G401 (cell line): ENCODE measurements around the gene TSPYL6. TPM values are rescaled to one million over a fixed set of nuclear protein-coding genes. Genes with fewer than 3 reads are reported as not detected.

Experiments
- DNase-seq: peaks from one replicate; pipeline ENCODE4 v3.0.0-alpha.2; 2015; ENCODE audit warnings: low spot score
- in situ Hi-C: cut with HindIII; loops from 2 replicates; pipeline ENCODE4 v1.10.0; 2016; ENCODE audit warnings: low sequenced_read_pairs, mixed read lengths
- total RNA-seq: library from RNA; depleted of rRNA; stranded (reverse); fragments of >200 nt; shearing (Covaris generic); gene quantifications from 2 replicates; pipeline ENCODE4 v1.2.3, GENCODE V29; 2014

The TSPYL6 gene
- total RNA-seq, 1 experiment from 2014 or later = not detected

- no peak for DNase-seq
- in situ Hi-C loops = no loop called here
These were observed 3.6 kb upstream of the TSPYL6 start for GRCh38 chr2:54259413-54260240.

- in situ Hi-C loops = no loop called here
- DNase-seq = no peak
These were observed 2.1 kb upstream of the TSPYL6 start for GRCh38 chr2:54258166-54258565.

GRCh38 chr2:54255230-54256090, 569 bp downstream of the TSPYL6 start:
- in situ Hi-C loops = no loop called here

GRCh38 chr2:54254180-54254579, 1.8 kb downstream of the TSPYL6 start:
- in situ Hi-C loops = no loop called here
- no peak for DNase-seq

More at GRCh38 chr2:54255230-54256090, 569 bp downstream of the TSPYL6 start:
- no peak for DNase-seq

GRCh38 chr2:54249629-54250028, 6.4 kb downstream of the TSPYL6 start:
- no peak for DNase-seq
- in situ Hi-C loops = no loop called here

GRCh38 chr2:54247115-54247514, 8.9 kb downstream of the TSPYL6 start:
- no peak for DNase-seq
- in situ Hi-C loops = no loop called here

- in situ Hi-C loops = no loop called here
- DNase-seq = no peak
These were observed 15.2 kb downstream of the TSPYL6 start for GRCh38 chr2:54240515-54241469.

GRCh38 chr2:54239427-54239826, 16.6 kb downstream of the TSPYL6 start:
- in situ Hi-C loops = no loop called here
- DNase-seq = no peak

GRCh38 chr2:54237428-54237827, 18.6 kb downstream of the TSPYL6 start:
- in situ Hi-C loops = no loop called here
- no peak for DNase-seq

GRCh38 chr2:54233832-54234649, 22.0 kb downstream of the TSPYL6 start:
- no peak for DNase-seq
- in situ Hi-C loops = no loop called here

GRCh38 chr2:54228945-54229344, 27.1 kb downstream of the TSPYL6 start:
- DNase-seq = no peak
- in situ Hi-C loops = no loop called here

GRCh38 chr2:54227798-54228197, 28.2 kb downstream of the TSPYL6 start:
- in situ Hi-C loops = no loop called here
- DNase-seq = no peak

- no peak for DNase-seq
- in situ Hi-C loops = no loop called here
These were observed 29.8 kb downstream of the TSPYL6 start for GRCh38 chr2:54226260-54226659.

- in situ Hi-C loops = no loop called here
- no peak for DNase-seq
These were observed 31.0 kb downstream of the TSPYL6 start for GRCh38 chr2:54224997-54225396.

- DNase-seq = no peak
- in situ Hi-C loops = no loop called here
These were observed 42.9 kb downstream of the TSPYL6 start for GRCh38 chr2:54213082-54213481.

- DNase-seq = no peak
- in situ Hi-C loops = no loop called here
These were observed 43.6 kb downstream of the TSPYL6 start for GRCh38 chr2:54212456-54212855.

GRCh38 chr2:54209379-54209778, 46.6 kb downstream of the TSPYL6 start:
- no peak for DNase-seq
- in situ Hi-C loops = loop anchor here (10.0 kb wide), 1 partner anchor 105 kb away; no protein-coding TSS in a partner anchor
